Glutamatergic neuron (in vitro differentiated cells): ENCODE measurements around the gene THSD8. TPM values are rescaled to one million over a fixed set of nuclear protein-coding genes. Genes with fewer than 3 reads are reported as not detected.
A peak's percentile ranks its signal among the peaks of the same experiment; 100 is the strongest.

Experiments used
- DNase-seq: peaks from one replicate; pipeline ENCODE4 v3.0.0; 2022
- H3K27ac Mint-ChIP-seq: one replicate; pipeline ENCODE4 v1.8.0; 2020; ENCODE audit warnings: mild to moderate bottlenecking, mixed read lengths, inconsistent platforms; ENCODE audit not compliant: unreplicated experiment
- H3K27me3 Mint-ChIP-seq: one replicate; pipeline ENCODE4 v1.8.0; 2020; ENCODE audit warnings: mild to moderate bottlenecking, moderate library complexity, mixed read lengths, inconsistent platforms; ENCODE audit not compliant: unreplicated experiment
- H3K36me3 Mint-ChIP-seq: one replicate; pipeline ENCODE4 v1.8.0; 2020; ENCODE audit warnings: mild to moderate bottlenecking, mixed read lengths, inconsistent platforms; ENCODE audit not compliant: unreplicated experiment
- H3K4me1 Mint-ChIP-seq: one replicate; pipeline ENCODE4 v1.8.0; 2020; ENCODE audit warnings: mild to moderate bottlenecking, low read depth, mixed read lengths, inconsistent platforms; ENCODE audit not compliant: unreplicated experiment
- H3K4me3 Mint-ChIP-seq: one replicate; pipeline ENCODE4 v1.8.0; 2020; ENCODE audit warnings: mild to moderate bottlenecking, mixed read lengths, inconsistent platforms; ENCODE audit not compliant: unreplicated experiment
- H3K9me3 Mint-ChIP-seq: one replicate; pipeline ENCODE4 v1.8.0; 2020; ENCODE audit warnings: mild to moderate bottlenecking, moderate library complexity, mixed read lengths, inconsistent platforms; ENCODE audit not compliant: unreplicated experiment
- CTCF ChIP-seq: fragments of 200-600 bp; sonication (generic); IDR thresholded peaks from one replicate; pipeline ENCODE4 v1.5.0; 2021; ENCODE audit not compliant: partially characterized antibody, unreplicated experiment
- total RNA-seq: library from RNA; stranded (reverse); fragmentation: NEBNext Ultra II Directional; extraction: Animal tissue kit (Norgen Biotek cat#: 25700); gene quantifications from one replicate; pipeline ENCODE4 v1.2.1, GENCODE V29; 2021; ENCODE audit not compliant: unreplicated experiment

Gene THSD8
- total RNA-seq, 1 donor from 2014 or later, result 14.4 TPM

- no peak for TF ChIP-seq CTCF
- Mint-ChIP-seq H3K4me1 (peaks cover 17% of the 10 kb centered on the region), H3K4me3 (peak overlapping the region; percentile 94), H3K36me3 (no peaks in the 10 kb centered on the region), H3K9me3 (peaks cover 19% of the 10 kb centered on the region), H3K27ac (peak overlapping the region; percentile 87), H3K27me3 (peaks cover 14% of the 10 kb centered on the region)
- peak; percentile 59 for DNase-seq
These were observed 875 bp upstream of the THSD8 start for GRCh38 chr19:12800923-12801465.

DNA sequence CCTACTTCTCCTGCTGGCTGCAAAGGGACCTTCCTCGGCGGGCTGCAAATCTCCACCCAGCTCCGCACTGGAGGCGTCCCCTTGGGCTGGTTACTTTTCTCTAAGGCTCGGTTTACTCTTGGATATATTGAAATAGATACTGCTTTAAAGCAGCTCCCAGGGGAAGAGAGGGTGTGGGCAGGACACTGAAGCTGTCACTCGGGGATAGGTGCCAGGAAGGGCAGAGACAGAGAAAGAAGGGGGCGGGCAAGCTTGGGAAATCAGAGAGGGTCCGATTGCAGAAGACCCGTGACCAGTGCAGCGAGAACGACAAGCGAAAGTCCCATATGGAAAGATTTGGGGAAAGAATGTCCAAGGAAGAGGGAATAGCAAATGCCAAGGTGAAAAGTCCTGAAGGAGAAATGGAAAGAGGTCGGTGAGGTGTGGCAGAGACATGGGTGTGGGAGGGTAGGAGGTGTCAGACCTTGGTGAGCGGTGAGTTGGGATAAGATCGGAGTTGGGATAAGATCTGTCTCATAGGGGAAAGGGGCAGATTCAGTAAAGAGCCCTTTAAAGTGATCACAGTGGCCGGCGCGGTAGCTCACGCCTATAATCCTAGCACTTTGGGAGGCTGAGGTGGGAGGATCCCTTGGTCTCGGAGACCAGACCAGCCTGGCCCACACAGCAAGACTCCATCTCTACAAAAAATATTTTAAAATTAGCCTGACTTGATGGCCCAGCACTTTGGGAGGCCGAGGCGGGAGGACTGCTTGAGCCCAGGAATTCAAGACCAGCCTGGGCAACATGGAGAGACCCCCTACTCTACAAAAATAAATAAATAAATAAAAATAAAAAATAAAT, 618 bp downstream of the THSD8 start:
- H3K9me3 Mint-ChIP-seq, result peaks cover 23% of the 10 kb centered on the region

GRCh38 chr19:12804051-12804450, 2.2 kb downstream of the THSD8 start:
- Mint-ChIP-seq H3K9me3 (peaks cover 21% of the 10 kb centered on the region), H3K27me3 (peaks cover 17% of the 10 kb centered on the region), H3K4me1 (peaks cover 17% of the 10 kb centered on the region), H3K4me3 (no peak overlapping the region), H3K36me3 (no peaks in the 10 kb centered on the region), H3K27ac (no peak overlapping the region)
- no peak for DNase-seq
- TF ChIP-seq CTCF, result no peak

More for the DNA sequence above, 618 bp downstream of the THSD8 start:
- H3K27ac Mint-ChIP-seq, result peak overlapping the region; percentile 33
- peaks cover 14% of the 10 kb centered on the region for H3K27me3 Mint-ChIP-seq
- peaks cover 17% of the 10 kb centered on the region for H3K4me1 Mint-ChIP-seq
- H3K36me3 Mint-ChIP-seq, result no peaks in the 10 kb centered on the region
- no peak for TF ChIP-seq CTCF
- peak overlapping the region; percentile 50 for H3K4me3 Mint-ChIP-seq
- DNase-seq, result no peak

DNA sequence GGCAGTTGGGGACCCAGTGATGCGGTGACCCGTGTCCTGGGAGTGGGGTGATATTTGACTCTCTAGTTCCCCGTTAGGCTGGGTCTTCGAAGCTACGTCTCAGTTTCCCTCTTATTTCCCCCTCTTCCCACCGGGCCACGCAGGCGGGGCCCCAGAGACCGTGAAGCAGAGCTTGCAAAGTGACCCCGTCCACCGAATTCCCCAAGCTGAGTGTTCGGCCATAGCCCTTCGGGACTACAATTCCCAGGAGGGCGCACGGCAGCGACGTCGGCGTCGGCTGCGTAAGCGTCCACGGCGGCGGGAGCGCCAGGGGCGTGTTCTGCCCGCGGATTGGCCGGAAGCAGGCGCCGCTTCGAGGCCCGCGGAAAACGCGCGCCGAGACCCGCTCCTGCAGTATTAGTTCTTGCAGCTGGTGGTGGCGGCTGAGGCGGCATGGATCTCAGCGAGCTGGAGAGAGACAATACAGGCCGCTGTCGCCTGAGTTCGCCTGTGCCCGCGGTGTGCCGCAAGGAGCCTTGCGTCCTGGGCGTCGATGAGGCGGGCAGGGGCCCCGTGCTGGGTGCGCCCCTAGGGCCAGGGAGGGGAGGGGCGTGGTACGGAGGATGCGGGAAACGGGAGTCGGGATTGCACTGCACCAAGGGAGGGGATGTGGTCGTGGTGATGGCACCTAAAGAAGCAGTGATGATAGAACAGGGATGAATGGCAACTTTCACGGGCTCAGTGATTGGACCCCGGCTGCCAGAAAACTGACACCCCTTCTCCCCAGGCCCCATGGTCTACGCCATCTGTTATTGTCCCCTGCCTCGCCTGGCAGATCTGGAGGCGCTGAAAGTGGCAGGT, 4.6 kb downstream of the THSD8 start, which contains the start of gene RNASEH2A:
TSS of gene RNASEH2A (plus strand) at position 343 of the 840 bp plus-strand sequence. CDS start at position 433, 90 bp downstream.
- peak; percentile 91 for DNase-seq
- Mint-ChIP-seq H3K9me3 (peaks cover 16% of the 10 kb centered on the region), H3K27me3 (peaks cover 10% of the 10 kb centered on the region), H3K4me1 (peaks cover 12% of the 10 kb centered on the region), H3K36me3 (no peaks in the 10 kb centered on the region), H3K4me3 (peak within 1 kb of the TSS; percentile 92), H3K27ac (peak within 1 kb of the TSS; percentile 80)
- no peak for TF ChIP-seq CTCF
